IMR-90 (cell line): Measurements from ENCODE around the gene DGKH. TPM values are rescaled to one million over a fixed set of nuclear protein-coding genes. Genes with fewer than 3 reads are reported as not detected.

Source experiments
- ATAC-seq: fragments of 200-7000 bp; cut with Tn5 transposase; 2 replicates; pipeline ENCODE4 v1.9.1; 2020; ENCODE audit warnings: low read depth, mild to moderate bottlenecking, moderate library complexity
- BruUV-seq: library from RNA; stranded (reverse); fragments of 400-500 nt; replicated peaks from 2 replicates; lab custom pipeline; 2021; lab: Mats Ljungman, UMichigan
- CTCF ChIA-PET: fragments of 300-600 bp; formaldehyde crosslinking; extraction: SDS; loops from one replicate; lab custom pipeline; 2021; ENCODE audit warnings: antibody characterized with exemption; lab: Yijun Ruan, JAX
- POLR2A ChIA-PET: fragments of 300-600 bp; sonication (Branson Sonifier 250); formaldehyde crosslinking; loops from one replicate; lab custom pipeline; 2022; ENCODE audit warnings: antibody characterized with exemption; ENCODE audit not compliant: unreplicated experiment; lab: Charles Lee
- DNase-seq: peaks from one replicate; pipeline ENCODE4 v3.0.0; 2013
- H2AFZ ChIP-seq: replicated peaks from 2 replicates; pipeline ENCODE3; 2013; ENCODE audit warnings: low read length, mild to moderate bottlenecking; ENCODE audit not compliant: poor library complexity
- H2AK5ac ChIP-seq: 2 replicates; pipeline ENCODE4 v1.6.1; 2013; ENCODE audit warnings: low read depth, low read length, inconsistent platforms
- H2AK9ac ChIP-seq: replicated peaks from 2 replicates; pipeline ENCODE3; 2013; ENCODE audit warnings: mild to moderate bottlenecking, low read depth, low read length, moderate library complexity; ENCODE audit not compliant: poor library complexity
- H2BK120ac ChIP-seq: 2 replicates; pipeline ENCODE4 v1.6.1; 2013; ENCODE audit warnings: low read depth, low read length, inconsistent platforms
- H2BK15ac ChIP-seq: 3 replicates; pipeline ENCODE4 v1.6.1; 2013; ENCODE audit warnings: low read depth, low read length, inconsistent platforms
- H2BK20ac ChIP-seq: 2 replicates; pipeline ENCODE4 v1.6.1; 2013; ENCODE audit warnings: low read depth, mild to moderate bottlenecking, inconsistent platforms, low read length, moderate library complexity
- H2BK5ac ChIP-seq: 2 replicates; pipeline ENCODE4 v1.6.1; 2013; ENCODE audit warnings: mild to moderate bottlenecking, low read depth, low read length, inconsistent platforms; ENCODE audit not compliant: poor library complexity, severe bottlenecking
- H3K14ac ChIP-seq: replicated peaks from 2 replicates; pipeline ENCODE4 v1.6.1; 2013; ENCODE audit warnings: low read depth, low read length, inconsistent platforms
- H3K18ac ChIP-seq: 2 replicates; pipeline ENCODE4 v1.6.1; 2013; ENCODE audit warnings: low read depth, low read length, control low read depth
- H3K23ac ChIP-seq: 2 replicates; pipeline ENCODE4 v1.6.1; 2013; ENCODE audit warnings: low read depth, low read length, inconsistent platforms
- H3K27ac ChIP-seq: 2 replicates; pipeline ENCODE4 v1.5.1; 2013; ENCODE audit warnings: mild to moderate bottlenecking, control low read depth, low read length; ENCODE audit not compliant: insufficient read depth
- H3K27me3 ChIP-seq: 2 replicates; pipeline ENCODE4 v1.6.1; 2013; ENCODE audit warnings: low read length; ENCODE audit not compliant: control insufficient read depth, insufficient read depth
- H3K36me3 ChIP-seq: 2 replicates; pipeline ENCODE4 v1.6.1; 2013; ENCODE audit warnings: low read length, mixed read lengths; ENCODE audit not compliant: control insufficient read depth, insufficient read depth
- H3K4ac ChIP-seq: 2 replicates; pipeline ENCODE4 v1.6.1; 2013; ENCODE audit warnings: low read depth, low read length, inconsistent platforms
- H3K4me1 ChIP-seq: 2 replicates; pipeline ENCODE4 v1.6.1; 2013; ENCODE audit warnings: low read length, mixed read lengths; ENCODE audit not compliant: control insufficient read depth, insufficient read depth
- H3K4me2 ChIP-seq: 2 replicates; pipeline ENCODE4 v1.6.1; 2013; ENCODE audit warnings: low read depth, mild to moderate bottlenecking, control low read depth, low read length, moderate library complexity
- H3K4me3 ChIP-seq: 2 replicates; pipeline ENCODE4 v1.5.1; 2013; ENCODE audit warnings: low read depth, mild to moderate bottlenecking, control low read depth, low read length, moderate library complexity; ENCODE audit not compliant: insufficient read depth
- H3K56ac ChIP-seq: 2 replicates; pipeline ENCODE4 v1.6.1; 2013; ENCODE audit warnings: low read length, inconsistent platforms; ENCODE audit not compliant: insufficient read depth; ENCODE audit errors: extremely low read depth
- H3K79me1 ChIP-seq, 2 experiments: 2 replicates each; pipeline ENCODE4 v1.6.1; 2013; ENCODE audit warnings: low read length in 2 of 2, inconsistent platforms in 1 of 2, low read depth in 1 of 2
- H3K9ac ChIP-seq: 2 replicates; pipeline ENCODE4 v1.6.1; 2013; ENCODE audit warnings: low read depth, low read length, control low read depth
- H3K9me1 ChIP-seq: 2 replicates; pipeline ENCODE4 v1.6.1; 2013; ENCODE audit warnings: low read length, inconsistent platforms; ENCODE audit not compliant: insufficient read depth
- H3K9me3 ChIP-seq: 2 replicates; pipeline ENCODE4 v1.6.1; 2013; ENCODE audit warnings: low read length; ENCODE audit not compliant: control insufficient read depth, insufficient read depth
- H4K20me1 ChIP-seq: 2 replicates; pipeline ENCODE4 v1.6.1; 2013; ENCODE audit warnings: low read length, inconsistent platforms; ENCODE audit not compliant: insufficient read depth
- H4K5ac ChIP-seq: 2 replicates; pipeline ENCODE4 v1.6.1; 2013; ENCODE audit warnings: mild to moderate bottlenecking, low read depth, low read length, control low read depth
- H4K8ac ChIP-seq, 2 experiments: 2 replicates each; pipeline ENCODE4 v1.6.1; 2013; ENCODE audit warnings: low read depth in 2 of 2, low read length in 2 of 2, control low read depth in 1 of 2, inconsistent platforms in 1 of 2
- H4K91ac ChIP-seq: 2 replicates; pipeline ENCODE4 v1.6.1; 2013; ENCODE audit warnings: low read depth, low read length, inconsistent platforms; ENCODE audit not compliant: insufficient read depth
- BHLHE40 ChIP-seq: fragments of 150-350 bp; IDR thresholded peaks from 2 replicates; pipeline ENCODE4 v1.6.1; 2016; ENCODE audit warnings: mild to moderate bottlenecking, low read depth, low read length
- MXI1 ChIP-seq: IDR thresholded peaks from 2 replicates; pipeline ENCODE4 v1.6.1; 2012; ENCODE audit warnings: low read depth, mild to moderate bottlenecking, low read length, moderate library complexity, borderline replicate concordance
- NFE2L2 ChIP-seq: fragments of 150-350 bp; IDR thresholded peaks from 2 replicates; pipeline ENCODE4 v1.6.1; 2016; ENCODE audit warnings: low read depth, mild to moderate bottlenecking, low read length
- POLR2A ChIP-seq: IDR thresholded peaks from 2 replicates; pipeline ENCODE4 v1.6.1; 2012; ENCODE audit warnings: mild to moderate bottlenecking, low read depth, low read length
- RAD21 ChIP-seq: IDR thresholded peaks from 2 replicates; pipeline ENCODE4 v1.6.1; 2012; ENCODE audit warnings: low read length, improper control_type of control experiment
- RFX5 ChIP-seq: IDR thresholded peaks from 2 replicates; pipeline ENCODE4 v1.8.0; 2012; ENCODE audit warnings: low read depth, mild to moderate bottlenecking, low read length, moderate library complexity
- SMC3 ChIP-seq: fragments of 150-350 bp; IDR thresholded peaks from 2 replicates; pipeline ENCODE4 v1.6.1; 2016; ENCODE audit warnings: low read depth, mild to moderate bottlenecking, antibody characterized with exemption, low read length, moderate library complexity
- WGBS, 2 experiments: methylation state at CpG; one replicate each; pipeline versions ENCODE4 v1.1.5 to v1.1.7; 2013; ENCODE audit warnings: missing lambda C conversion rate in 2 of 2; ENCODE audit not compliant: insufficient read length in 1 of 2; ENCODE audit errors: extremely low coverage in 2 of 2; 5-methylcytosine and 5-hydroxymethylcytosine counted together
- dilution Hi-C: fragments of 300-500 bp; cut with HindIII; formaldehyde crosslinking; loops from one replicate; pipeline ENCODE4 v1.14.3; 2018; ENCODE audit warnings: low sequenced_read_pairs; ENCODE audit not compliant: unreplicated experiment
- in situ Hi-C: fragments of 300-500 bp; cut with MboI; formaldehyde crosslinking; loops from 3 replicates; pipeline ENCODE4 v1.14.3; 2019; ENCODE audit warnings: low sequenced_read_pairs, inconsistent platforms, mixed read lengths
- intact Hi-C: fragments of 100-400 bp; cut with micrococcal nuclease; formaldehyde crosslinking; loops from 2 replicates; pipeline ENCODE4 v1.10.0; 2022
- polyA plus RNA-seq, 3 experiments: library from polyadenylated mRNA; depleted of rRNA; stranded (reverse); fragments of >200 nt; gene quantifications; 2 replicates each; pipeline ENCODE4 v1.2.3, GENCODE V29; 2012; ENCODE audit warnings: low replicate concordance in 1 of 3
- total RNA-seq: library from RNA; depleted of rRNA; stranded (reverse); fragments of >200 nt; gene quantifications from 2 replicates; pipeline ENCODE4 v1.2.3, GENCODE V29; 2012
- TF ChIP-seq, protein P1 (sequence below): conservative IDR thresholded peaks from 2 replicates; pipeline ENCODE4 v1.5.1; 2012; ENCODE audit warnings: mild to moderate bottlenecking, low read depth, low read length, improper control_type of control experiment

Gene DGKH
- total and polyA plus RNA-seq, 2 of the 4 experiments (the other 2 are of a cell fraction): 2.0 to 13.4 TPM

DNA sequence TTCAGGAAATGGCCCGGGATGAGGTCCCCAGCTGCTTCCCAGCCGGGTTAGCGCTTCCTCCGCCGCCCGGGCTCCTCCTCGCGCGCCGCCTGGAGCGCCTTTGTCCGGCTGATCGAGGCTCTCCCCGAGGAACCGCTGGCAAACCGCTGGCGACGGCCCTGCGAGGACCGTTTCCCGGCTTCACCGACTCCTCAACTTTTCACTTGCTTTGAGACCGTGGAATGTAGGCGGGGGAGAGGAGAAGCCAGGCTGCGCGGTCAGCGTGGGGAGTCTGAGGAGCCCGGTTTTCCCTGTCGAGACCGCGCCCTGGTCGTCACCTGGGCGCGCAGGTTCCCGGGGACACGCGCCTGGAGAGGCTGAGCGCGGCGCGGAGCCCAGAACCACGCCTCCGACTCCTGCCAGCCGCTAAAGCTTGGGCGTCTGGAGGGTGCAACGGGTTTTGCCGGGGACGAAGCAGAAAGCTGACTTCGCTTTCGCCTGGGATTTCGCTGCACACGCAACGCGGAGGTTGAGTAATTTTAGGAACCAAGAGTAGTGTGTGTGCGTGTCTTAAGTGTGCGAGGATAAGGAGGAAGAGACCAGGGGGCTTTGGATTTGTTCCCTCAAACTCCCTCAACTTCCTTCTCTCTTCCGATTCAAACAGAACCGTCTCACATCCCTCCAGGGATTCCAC lies 7.3 kb upstream of the DGKH start (continued):
- TF ChIP-seq NFE2L2: no peak
- TF ChIP-seq POLR2A: no peak
- no peak for TF ChIP-seq RFX5

- ATAC-seq (peak; percentile 28), DNase-seq (peak; percentile 63)
- Histone ChIP-seq H3K4me2 (peak overlapping the region; percentile 93), H3K9ac (peak overlapping the region; percentile 71), H4K5ac (no peak overlapping the region), H2AK9ac (peak overlapping the region; percentile 95), H3K4me1 (peaks cover 8% of the 10 kb centered on the region), H2AFZ (peak overlapping the region; percentile 94), H2BK120ac (no peak overlapping the region), H2BK5ac (no peak overlapping the region), H4K8ac (peak overlapping the region in 1 of 2 experiments; percentile 33; a peak in 1 of 4 replicates), H3K27me3 (no peaks in the 10 kb centered on the region), H3K9me1 (peaks cover 4% of the 10 kb centered on the region; the same call in 1 of the 2 replicates), H3K14ac (peak overlapping the region; percentile 80), H3K27ac (peak overlapping the region; percentile 74; the same call in 1 of the 2 replicates), H2AK5ac (no peak overlapping the region), H3K9me3 (no peaks in the 10 kb centered on the region), H3K79me1 (peaks cover 16 to 33% of the 10 kb centered on the region in 2 experiments), H2BK15ac (0 out of 3 replicates have a peak overlapping the region, but pooled peaks have one; percentile 29), H3K23ac (peak overlapping the region; percentile 93), H3K56ac (peak overlapping the region; percentile 44; the same call in 1 of the 2 replicates), H3K4me3 (peak overlapping the region; percentile 95), H4K20me1 (0 out of 2 replicates have a peak, but pooled peaks cover 8% of the 10 kb centered on the region), H3K4ac (peak overlapping the region; percentile 34; the same call in 1 of the 2 replicates), H4K91ac (peak overlapping the region; percentile 20; the same call in 1 of the 2 replicates), H3K36me3 (no peaks in the 10 kb centered on the region), H2BK20ac (no peak overlapping the region), H3K18ac (no peak overlapping the region)
- intact Hi-C loops (loop anchor here (1.0 to 10.0 kb wide), 7 partner anchors 41 to 629 kb away; partner anchors contain the start of gene VWA8), dilution Hi-C loops (no loop called here), in situ Hi-C loops (loop anchor here (10.0 kb wide), 1 partner anchor 377 kb away; no protein-coding TSS in a partner anchor)
- TF ChIP-seq SMC3 (peak; percentile 68), BHLHE40 (no peak), MXI1 (peak; percentile 59; the same call in 1 of the 2 replicates), RAD21 (peak; percentile 60)
- TF ChIP-seq, protein P1, sequence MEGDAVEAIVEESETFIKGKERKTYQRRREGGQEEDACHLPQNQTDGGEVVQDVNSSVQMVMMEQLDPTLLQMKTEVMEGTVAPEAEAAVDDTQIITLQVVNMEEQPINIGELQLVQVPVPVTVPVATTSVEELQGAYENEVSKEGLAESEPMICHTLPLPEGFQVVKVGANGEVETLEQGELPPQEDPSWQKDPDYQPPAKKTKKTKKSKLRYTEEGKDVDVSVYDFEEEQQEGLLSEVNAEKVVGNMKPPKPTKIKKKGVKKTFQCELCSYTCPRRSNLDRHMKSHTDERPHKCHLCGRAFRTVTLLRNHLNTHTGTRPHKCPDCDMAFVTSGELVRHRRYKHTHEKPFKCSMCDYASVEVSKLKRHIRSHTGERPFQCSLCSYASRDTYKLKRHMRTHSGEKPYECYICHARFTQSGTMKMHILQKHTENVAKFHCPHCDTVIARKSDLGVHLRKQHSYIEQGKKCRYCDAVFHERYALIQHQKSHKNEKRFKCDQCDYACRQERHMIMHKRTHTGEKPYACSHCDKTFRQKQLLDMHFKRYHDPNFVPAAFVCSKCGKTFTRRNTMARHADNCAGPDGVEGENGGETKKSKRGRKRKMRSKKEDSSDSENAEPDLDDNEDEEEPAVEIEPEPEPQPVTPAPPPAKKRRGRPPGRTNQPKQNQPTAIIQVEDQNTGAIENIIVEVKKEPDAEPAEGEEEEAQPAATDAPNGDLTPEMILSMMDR: peak; percentile 56
- 0% methylated on average over 14 of the region's 16 CpGs; no CpG with 5 or more reads in 1 of the 2 experiments for WGBS, 2 experiments
- ChIA-PET CTCF (interaction anchor here (1.2 kb wide), 1 partner anchor 15 kb away, joined by 4 read pairs; no protein-coding TSS in a partner anchor), POLR2A (no interaction called here)
- BruUV-seq: no TSS peak
Measured at GRCh38 chr13:42041684-42042035, 6.8 kb upstream of the DGKH start.
